Colonic mucosa (tissue), 4 donors: ENCODE measurements around the gene ANGPTL8. TPM values are rescaled to one million over a fixed set of nuclear protein-coding genes. Genes with fewer than 3 reads are reported as not detected.

ENCODE experiments used
- DNase-seq: peaks from one replicate; pipeline ENCODE4 v3.0.0-alpha.2; 2020
- H3K27ac ChIP-seq: fragments of 200-600 bp; one replicate; pipeline ENCODE4 v1.8.0; 2021
- H3K27me3 ChIP-seq: fragments of 200-600 bp; one replicate; pipeline ENCODE4 v1.8.0; 2021
- H3K36me3 ChIP-seq: fragments of 200-600 bp; one replicate; pipeline ENCODE4 v1.8.0; 2021
- H3K4me1 ChIP-seq: fragments of 200-600 bp; one replicate; pipeline ENCODE4 v1.8.0; 2021; ENCODE audit warnings: mild to moderate bottlenecking
- H3K4me3 ChIP-seq: fragments of 200-600 bp; one replicate; pipeline ENCODE4 v1.8.0; 2021
- H3K9ac ChIP-seq, 2 donors: one replicate each; pipeline ENCODE4 v1.7.0; 2013; ENCODE audit warnings: control low read depth in 2 of 2, low read depth in 2 of 2, low read length in 2 of 2
- H3K9me3 ChIP-seq: fragments of 200-600 bp; one replicate; pipeline ENCODE4 v1.8.0; 2021
- intact Hi-C: fragments of 100-400 bp; cut with DNase I; formaldehyde crosslinking; loops from one replicate; pipeline ENCODE4 v1.14.1; 2022
- total RNA-seq, 2 donors: library from RNA; stranded (reverse); fragmentation: NEBNext Ultra II Directional in 1 of 2; extraction: Animal tissue kit (Norgen Biotek cat#: 25700) in 1 of 2; gene quantifications; one replicate each; pipeline ENCODE4 v1.2.1, GENCODE V29; 2021
- TF ChIP-seq, protein P1 (sequence below): fragments of 200-600 bp; IDR thresholded peaks from one replicate; pipeline ENCODE4 v1.8.0; 2022; ENCODE audit warnings: antibody characterized with exemption, mild to moderate bottlenecking
- donor health status: healthy.
- donor health status: DM: no; HTN: no; CAD: no.
- donor health status: DM: no; HTN: no; CAD: no.

The ANGPTL8 gene
- total RNA-seq, 2 donors from 2014 or later = not detected

DNA sequence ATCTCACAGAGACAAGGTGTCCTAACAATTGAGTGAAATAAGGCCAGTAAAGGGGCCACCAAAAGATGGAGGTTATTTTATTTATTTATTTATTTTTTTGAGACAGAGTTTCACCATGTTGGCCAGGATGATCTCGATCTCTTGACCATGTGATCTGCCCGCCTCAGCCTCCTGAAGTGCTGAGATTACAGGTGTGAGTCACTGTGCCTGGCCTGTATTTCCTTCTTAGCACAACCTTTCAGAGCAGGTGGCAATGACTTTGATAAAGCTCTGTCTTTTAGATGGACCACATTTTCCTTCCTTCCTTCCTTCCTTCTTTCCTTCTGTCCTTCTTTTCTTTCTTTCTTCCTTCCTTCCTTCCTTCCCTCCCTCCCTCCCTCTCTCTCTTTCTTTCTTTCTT, 33.9 kb downstream of the ANGPTL8 start:
- Histone ChIP-seq H3K27ac (no peak overlapping the region), H3K36me3 (no peaks in the 10 kb centered on the region), H3K4me1 (no peaks in the 10 kb centered on the region), H3K9me3 (no peaks in the 10 kb centered on the region), H3K4me3 (no peak overlapping the region), H3K27me3 (no peaks in the 10 kb centered on the region), H3K9ac (no peak overlapping the region)
- TF ChIP-seq, protein P1, sequence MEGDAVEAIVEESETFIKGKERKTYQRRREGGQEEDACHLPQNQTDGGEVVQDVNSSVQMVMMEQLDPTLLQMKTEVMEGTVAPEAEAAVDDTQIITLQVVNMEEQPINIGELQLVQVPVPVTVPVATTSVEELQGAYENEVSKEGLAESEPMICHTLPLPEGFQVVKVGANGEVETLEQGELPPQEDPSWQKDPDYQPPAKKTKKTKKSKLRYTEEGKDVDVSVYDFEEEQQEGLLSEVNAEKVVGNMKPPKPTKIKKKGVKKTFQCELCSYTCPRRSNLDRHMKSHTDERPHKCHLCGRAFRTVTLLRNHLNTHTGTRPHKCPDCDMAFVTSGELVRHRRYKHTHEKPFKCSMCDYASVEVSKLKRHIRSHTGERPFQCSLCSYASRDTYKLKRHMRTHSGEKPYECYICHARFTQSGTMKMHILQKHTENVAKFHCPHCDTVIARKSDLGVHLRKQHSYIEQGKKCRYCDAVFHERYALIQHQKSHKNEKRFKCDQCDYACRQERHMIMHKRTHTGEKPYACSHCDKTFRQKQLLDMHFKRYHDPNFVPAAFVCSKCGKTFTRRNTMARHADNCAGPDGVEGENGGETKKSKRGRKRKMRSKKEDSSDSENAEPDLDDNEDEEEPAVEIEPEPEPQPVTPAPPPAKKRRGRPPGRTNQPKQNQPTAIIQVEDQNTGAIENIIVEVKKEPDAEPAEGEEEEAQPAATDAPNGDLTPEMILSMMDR = no peak
- DNase-seq = no peak
- intact Hi-C loops = no loop called here

DNA sequence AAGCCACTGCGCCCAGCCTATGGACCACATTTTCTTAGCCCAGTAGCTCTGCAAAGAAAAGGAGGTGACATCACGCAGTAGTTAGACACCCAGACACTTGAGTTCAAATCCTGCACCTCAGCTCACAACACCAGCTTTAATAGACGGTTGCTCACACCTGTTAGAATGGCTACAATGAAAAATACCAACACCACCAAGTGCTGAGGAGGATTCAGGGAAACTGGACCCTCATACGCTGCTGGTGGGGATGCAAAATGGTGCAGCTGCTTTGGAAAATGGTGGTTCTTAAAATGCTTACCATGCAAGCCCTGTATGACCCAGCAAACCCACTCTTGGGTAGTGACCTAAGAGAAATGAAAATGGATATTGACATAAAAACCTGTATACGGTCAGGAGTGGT, 34.6 kb downstream of the ANGPTL8 start:
- TF ChIP-seq, protein P1 = no peak
- no peak overlapping the region for H3K27ac ChIP-seq
- H3K9me3 ChIP-seq = no peaks in the 10 kb centered on the region
- H3K9ac ChIP-seq = no peak overlapping the region
- H3K4me1 ChIP-seq = no peaks in the 10 kb centered on the region
- H3K36me3 ChIP-seq = no peaks in the 10 kb centered on the region
- H3K4me3 ChIP-seq = no peak overlapping the region
- intact Hi-C loops = no loop called here
- H3K27me3 ChIP-seq = no peaks in the 10 kb centered on the region
- no peak for DNase-seq

DNA sequence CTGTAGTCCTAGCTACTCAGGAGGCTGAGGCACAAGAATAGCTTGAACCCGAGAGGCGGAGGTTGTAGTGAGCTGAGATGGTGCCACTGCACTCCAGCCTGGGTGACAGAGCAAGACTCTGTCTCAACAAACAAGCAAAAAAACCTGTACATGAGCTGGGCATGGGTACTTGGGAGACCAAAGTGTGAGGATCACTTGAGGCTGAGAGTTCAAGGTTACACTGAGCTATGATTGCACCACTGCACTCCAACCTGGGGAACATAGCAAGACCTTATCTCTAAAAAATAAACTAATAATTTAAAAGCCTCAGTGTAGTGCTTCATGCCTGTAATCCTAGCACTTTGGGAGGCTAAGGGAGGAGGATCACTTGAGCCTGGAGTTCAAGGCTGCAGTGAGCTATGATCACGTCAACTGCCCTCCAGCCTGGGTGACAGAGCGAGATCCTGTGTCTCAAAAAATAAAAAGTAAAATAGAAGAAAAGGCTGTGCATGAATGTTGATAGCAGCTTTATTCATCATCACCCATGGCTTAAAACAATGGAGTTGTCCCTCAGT, 35.2 kb downstream of the ANGPTL8 start:
- Histone ChIP-seq H3K36me3 (no peaks in the 10 kb centered on the region), H3K9ac (no peak overlapping the region), H3K4me3 (no peak overlapping the region), H3K27me3 (no peaks in the 10 kb centered on the region), H3K27ac (no peak overlapping the region), H3K4me1 (no peaks in the 10 kb centered on the region), H3K9me3 (no peaks in the 10 kb centered on the region)
- no peak for DNase-seq
- TF ChIP-seq, protein P1 = no peak
- intact Hi-C loops = no loop called here

DNA sequence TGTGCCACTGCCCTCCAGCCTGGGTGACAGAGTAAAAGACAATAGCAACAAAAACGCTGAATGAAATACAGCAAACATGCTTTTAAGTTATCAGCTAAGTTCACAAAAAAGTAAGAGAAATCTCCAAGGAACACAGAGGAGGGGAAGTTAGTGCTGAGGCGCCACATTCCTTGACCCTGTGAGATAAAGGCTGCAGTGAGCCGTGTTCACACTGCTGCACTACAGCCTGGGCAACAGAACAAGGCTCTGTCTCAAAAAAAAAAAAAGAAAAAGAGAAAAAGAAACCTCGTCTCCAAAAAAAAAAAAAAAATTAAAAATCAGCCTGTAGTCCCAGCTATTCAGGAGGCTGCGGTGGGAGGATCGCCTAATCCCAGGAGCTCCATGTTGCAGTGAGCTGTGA, 39.3 kb downstream of the ANGPTL8 start:
- DNase-seq = no peak
- TF ChIP-seq, protein P1 = no peak
- no peak overlapping the region for H3K4me3 ChIP-seq
- no peak overlapping the region for H3K9ac ChIP-seq
- intact Hi-C loops = no loop called here
- no peaks in the 10 kb centered on the region for H3K4me1 ChIP-seq
- H3K27me3 ChIP-seq = no peaks in the 10 kb centered on the region
- no peaks in the 10 kb centered on the region for H3K36me3 ChIP-seq
- no peak overlapping the region for H3K27ac ChIP-seq
- no peaks in the 10 kb centered on the region for H3K9me3 ChIP-seq

DNA sequence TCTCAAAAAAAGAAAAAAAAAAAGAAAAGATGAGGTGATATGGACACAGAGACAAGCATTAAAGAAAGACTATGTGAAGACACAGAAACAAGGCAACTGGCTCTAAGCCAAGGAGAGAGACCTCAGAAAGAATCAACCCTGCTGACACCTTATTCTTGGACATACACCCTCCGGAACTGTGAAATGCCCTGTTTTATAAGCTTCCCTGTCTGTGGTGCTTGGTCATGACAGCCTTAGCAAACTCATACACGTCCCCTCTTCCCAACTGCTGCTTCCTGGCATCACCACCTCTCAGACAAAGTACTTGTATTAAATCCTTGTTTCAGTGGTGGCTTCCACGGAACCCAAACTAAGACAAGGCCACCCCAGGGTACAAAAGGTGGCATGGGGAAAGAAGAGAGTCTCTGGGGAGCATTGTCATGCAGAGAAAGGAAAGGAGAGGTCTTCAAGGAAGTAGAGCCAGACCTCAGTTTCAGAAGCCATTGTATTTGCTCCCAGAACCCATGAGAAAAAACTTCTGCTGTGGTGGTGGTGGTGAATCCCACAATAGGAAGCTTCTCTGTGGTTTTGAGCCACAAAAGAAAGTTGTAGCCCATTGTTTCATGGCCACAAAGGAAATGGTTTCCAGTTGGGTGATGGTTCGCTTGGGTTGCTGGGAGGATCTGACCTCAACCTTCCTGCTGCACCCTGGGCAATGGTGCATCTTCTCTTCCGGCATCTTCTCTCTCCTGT, 40.3 kb downstream of the ANGPTL8 start:
- TF ChIP-seq, protein P1 = no peak
- no peak for DNase-seq
- intact Hi-C loops = no loop called here

More for the DNA sequence above, 40.3 kb downstream of the ANGPTL8 start:
- H3K27me3 ChIP-seq = no peaks in the 10 kb centered on the region
- no peaks in the 10 kb centered on the region for H3K4me1 ChIP-seq
- H3K9ac ChIP-seq = no peak overlapping the region
- H3K4me3 ChIP-seq = no peak overlapping the region
- no peaks in the 10 kb centered on the region for H3K9me3 ChIP-seq
- no peak overlapping the region for H3K27ac ChIP-seq
- H3K36me3 ChIP-seq = no peaks in the 10 kb centered on the region
